Vagina (tissue), 2 donors: ENCODE measurements around the gene ANKRD22.

Experiments used
- POLR2AphosphoS5 ChIP-seq, 2 donors: sonication (generic); formaldehyde crosslinking; IDR thresholded peaks; one replicate each; pipeline ENCODE4 v1.9.0; 2017; ENCODE audit warnings: antibody characterized with exemption in 2 of 2, mild to moderate bottlenecking in 2 of 2, low read depth in 1 of 2; ENCODE audit not compliant: insufficient read depth in 1 of 2
- TF ChIP-seq, protein P1 (sequence below), 3 experiments: fragments of 450-650 bp in 2 of 3; fragments of 200-600 bp in 1 of 3; sonication (generic) in 1 of 3; IDR thresholded peaks; one replicate each; pipeline ENCODE4 v1.5.1; 2017 to 2019; ENCODE audit warnings: antibody characterized with exemption in 3 of 3, mild to moderate bottlenecking in 2 of 3, moderate library complexity in 2 of 3

DNA sequence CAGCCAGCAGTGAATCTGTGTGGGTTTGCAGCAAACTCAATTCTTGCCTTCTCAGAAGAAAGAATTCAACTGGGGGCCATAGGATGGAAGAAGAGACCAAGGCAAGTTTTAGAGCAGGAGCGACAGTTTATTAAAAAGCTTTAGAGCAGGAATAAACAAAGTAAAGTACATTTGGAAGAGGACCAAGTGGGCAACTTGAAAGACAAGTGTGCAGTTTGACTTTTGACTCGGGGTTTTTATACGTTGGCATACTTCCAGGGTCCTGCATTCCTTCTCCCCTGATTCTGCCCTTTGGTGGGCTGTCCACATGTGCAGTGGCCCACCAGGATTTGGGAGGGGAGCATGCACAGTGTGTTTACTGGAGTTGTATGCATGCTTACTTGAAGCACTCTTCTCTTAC is 3.0 kb upstream of the ANKRD22 start:
- TF ChIP-seq, protein P1, sequence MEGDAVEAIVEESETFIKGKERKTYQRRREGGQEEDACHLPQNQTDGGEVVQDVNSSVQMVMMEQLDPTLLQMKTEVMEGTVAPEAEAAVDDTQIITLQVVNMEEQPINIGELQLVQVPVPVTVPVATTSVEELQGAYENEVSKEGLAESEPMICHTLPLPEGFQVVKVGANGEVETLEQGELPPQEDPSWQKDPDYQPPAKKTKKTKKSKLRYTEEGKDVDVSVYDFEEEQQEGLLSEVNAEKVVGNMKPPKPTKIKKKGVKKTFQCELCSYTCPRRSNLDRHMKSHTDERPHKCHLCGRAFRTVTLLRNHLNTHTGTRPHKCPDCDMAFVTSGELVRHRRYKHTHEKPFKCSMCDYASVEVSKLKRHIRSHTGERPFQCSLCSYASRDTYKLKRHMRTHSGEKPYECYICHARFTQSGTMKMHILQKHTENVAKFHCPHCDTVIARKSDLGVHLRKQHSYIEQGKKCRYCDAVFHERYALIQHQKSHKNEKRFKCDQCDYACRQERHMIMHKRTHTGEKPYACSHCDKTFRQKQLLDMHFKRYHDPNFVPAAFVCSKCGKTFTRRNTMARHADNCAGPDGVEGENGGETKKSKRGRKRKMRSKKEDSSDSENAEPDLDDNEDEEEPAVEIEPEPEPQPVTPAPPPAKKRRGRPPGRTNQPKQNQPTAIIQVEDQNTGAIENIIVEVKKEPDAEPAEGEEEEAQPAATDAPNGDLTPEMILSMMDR (IDR thresholded peaks at IDR 0.05): no peak
- TF ChIP-seq POLR2AphosphoS5 (IDR thresholded peaks at IDR 0.05; ENCODE audit: insufficient read depth in 1 of 2, low read depth in 1 of 2): no peak
